GM12878 (cell line): ENCODE results near the gene S100P. TPM values are rescaled to one million over a fixed set of nuclear protein-coding genes. Genes with fewer than 3 reads are reported as not detected.
A peak's percentile ranks its signal among the peaks of the same experiment; 100 is the strongest.

Experiments used
- BCL3 ChIP-seq: IDR thresholded peaks from 2 replicates; pipeline ENCODE4 v1.6.1; 2011; ENCODE audit warnings: borderline replicate concordance, low read depth, mild to moderate bottlenecking, moderate library complexity, low read length; ENCODE audit not compliant: insufficient read depth, poor library complexity, severe bottlenecking
- E2F4 ChIP-seq: IDR thresholded peaks from 2 replicates; pipeline ENCODE4 v1.6.1; 2012; ENCODE audit warnings: low read depth, low read length, improper control_type of control experiment
- IKZF1 ChIP-seq: fragments of 450-650 bp; conservative IDR thresholded peaks from 2 replicates; pipeline ENCODE4 v1.6.1; 2017; ENCODE audit warnings: antibody characterized with exemption, mild to moderate bottlenecking
- IKZF2 ChIP-seq, 2 experiments: fragments of 450-650 bp; IDR thresholded peaks; 2 replicates each; pipeline ENCODE4 v1.6.1; 2017; ENCODE audit warnings: mild to moderate bottlenecking in 2 of 2, moderate library complexity in 2 of 2
- MLLT1 ChIP-seq: fragments of 450-650 bp; IDR thresholded peaks from 2 replicates; pipeline ENCODE4 v1.6.1; 2016; ENCODE audit warnings: mild to moderate bottlenecking
- MTA2 ChIP-seq: fragments of 450-650 bp; IDR thresholded peaks from 2 replicates; pipeline ENCODE4 v1.6.1; 2016; ENCODE audit warnings: low read depth, mild to moderate bottlenecking, moderate library complexity
- RUNX3 ChIP-seq: IDR thresholded peaks from 2 replicates; pipeline ENCODE4 v1.6.1; 2012; ENCODE audit warnings: low read length, inconsistent platforms
- SPI1 ChIP-seq: IDR thresholded peaks from 2 replicates; pipeline ENCODE4 v1.6.1; 2011; ENCODE audit warnings: low read depth, mild to moderate bottlenecking, low read length, moderate library complexity, borderline replicate concordance; ENCODE audit not compliant: insufficient read depth
- SREBF1 ChIP-seq: IDR thresholded peaks from 2 replicates; pipeline ENCODE4 v1.6.1; 2012; ENCODE audit warnings: mild to moderate bottlenecking, low read length
- polyA plus RNA-seq, 11 experiments: library from polyadenylated mRNA; depleted of rRNA in 4 of 11; unstranded in 6 of 11; stranded (reverse) in 5 of 11; fragments of >200 nt; fragmentation: Nextera tagmentation in 4 of 11; fragmentation: Illumina TruSeq in 1 of 11; extraction: Ambion mirVana in 4 of 11; extraction: Trizol in 1 of 11; gene quantifications; 1 replicate in 1 of 11; 2 replicates in 10 of 11; pipeline versions ENCODE4 v1.2.1 to v1.2.3, GENCODE V29; 2011 to 2016; ENCODE audit warnings: inconsistent platforms in 2 of 11, missing spikeins in 2 of 11, low read depth in 1 of 11
- total RNA-seq, 4 experiments: library from RNA; depleted of rRNA in 3 of 4; stranded (reverse); fragments of >200 nt in 3 of 4; fragmentation: Illumina TruSeq in 1 of 4; extraction: Trizol in 1 of 4; gene quantifications; 2 replicates each; pipeline versions ENCODE4 v1.2.1 to v1.2.3, GENCODE V29; 2013 to 2021
- TF ChIP-seq, protein P1 (sequence below): fragments of 450-650 bp; IDR thresholded peaks from 2 replicates; pipeline ENCODE4 v1.6.1; 2016; ENCODE audit warnings: mild to moderate bottlenecking, moderate library complexity, borderline replicate concordance
- TF ChIP-seq, protein P2 (sequence below): IDR thresholded peaks from 2 replicates; pipeline ENCODE4 v1.6.1; 2011; ENCODE audit warnings: borderline replicate concordance, low read depth, mild to moderate bottlenecking, moderate library complexity, mixed read lengths, low read length; ENCODE audit not compliant: insufficient read depth; ENCODE audit errors: extremely low read length
- TF ChIP-seq, protein P3 (sequence below): fragments of 450-650 bp; IDR thresholded peaks from 2 replicates; pipeline ENCODE4 v1.6.1; 2018; ENCODE audit warnings: borderline replicate concordance, mild to moderate bottlenecking; ENCODE audit not compliant: partially characterized antibody
- TF ChIP-seq, protein P4 (sequence below): fragments of 450-650 bp; IDR thresholded peaks from 2 replicates; pipeline ENCODE4 v1.6.1; 2017; ENCODE audit warnings: antibody characterized with exemption, mild to moderate bottlenecking, moderate library complexity

Gene S100P
- total and polyA plus RNA-seq, 10 of the 15 experiments (the other 5 are each of a cell fraction or from before 2014, with no cell fraction given), result 0.90 TPM; not detected in 9

GRCh38 chr4:6674500-6675149 is 19.1 kb upstream of the S100P start (continued):
- TF ChIP-seq E2F4 (no peak), BCL3 (no peak), SPI1 (no peak), RUNX3 (no peak), IKZF2 (IDR thresholded peaks at IDR 0.05) (no peak), SREBF1 (no peak), MLLT1 (0 out of 2 replicates have a peak, but pooled peaks have one; percentile 41), MTA2 (no peak), IKZF1 (no peak; the same call in 1 of the 2 replicates)
- TF ChIP-seq, protein P1, sequence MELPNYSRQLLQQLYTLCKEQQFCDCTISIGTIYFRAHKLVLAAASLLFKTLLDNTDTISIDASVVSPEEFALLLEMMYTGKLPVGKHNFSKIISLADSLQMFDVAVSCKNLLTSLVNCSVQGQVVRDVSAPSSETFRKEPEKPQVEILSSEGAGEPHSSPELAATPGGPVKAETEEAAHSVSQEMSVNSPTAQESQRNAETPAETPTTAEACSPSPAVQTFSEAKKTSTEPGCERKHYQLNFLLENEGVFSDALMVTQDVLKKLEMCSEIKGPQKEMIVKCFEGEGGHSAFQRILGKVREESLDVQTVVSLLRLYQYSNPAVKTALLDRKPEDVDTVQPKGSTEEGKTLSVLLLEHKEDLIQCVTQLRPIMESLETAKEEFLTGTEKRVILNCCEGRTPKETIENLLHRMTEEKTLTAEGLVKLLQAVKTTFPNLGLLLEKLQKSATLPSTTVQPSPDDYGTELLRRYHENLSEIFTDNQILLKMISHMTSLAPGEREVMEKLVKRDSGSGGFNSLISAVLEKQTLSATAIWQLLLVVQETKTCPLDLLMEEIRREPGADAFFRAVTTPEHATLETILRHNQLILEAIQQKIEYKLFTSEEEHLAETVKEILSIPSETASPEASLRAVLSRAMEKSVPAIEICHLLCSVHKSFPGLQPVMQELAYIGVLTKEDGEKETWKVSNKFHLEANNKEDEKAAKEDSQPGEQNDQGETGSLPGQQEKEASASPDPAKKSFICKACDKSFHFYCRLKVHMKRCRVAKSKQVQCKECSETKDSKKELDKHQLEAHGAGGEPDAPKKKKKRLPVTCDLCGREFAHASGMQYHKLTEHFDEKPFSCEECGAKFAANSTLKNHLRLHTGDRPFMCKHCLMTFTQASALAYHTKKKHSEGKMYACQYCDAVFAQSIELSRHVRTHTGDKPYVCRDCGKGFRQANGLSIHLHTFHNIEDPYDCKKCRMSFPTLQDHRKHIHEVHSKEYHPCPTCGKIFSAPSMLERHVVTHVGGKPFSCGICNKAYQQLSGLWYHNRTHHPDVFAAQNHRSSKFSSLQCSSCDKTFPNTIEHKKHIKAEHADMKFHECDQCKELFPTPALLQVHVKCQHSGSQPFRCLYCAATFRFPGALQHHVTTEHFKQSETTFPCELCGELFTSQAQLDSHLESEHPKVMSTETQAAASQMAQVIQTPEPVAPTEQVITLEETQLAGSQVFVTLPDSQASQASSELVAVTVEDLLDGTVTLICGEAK, result no peak
- TF ChIP-seq, protein P2, sequence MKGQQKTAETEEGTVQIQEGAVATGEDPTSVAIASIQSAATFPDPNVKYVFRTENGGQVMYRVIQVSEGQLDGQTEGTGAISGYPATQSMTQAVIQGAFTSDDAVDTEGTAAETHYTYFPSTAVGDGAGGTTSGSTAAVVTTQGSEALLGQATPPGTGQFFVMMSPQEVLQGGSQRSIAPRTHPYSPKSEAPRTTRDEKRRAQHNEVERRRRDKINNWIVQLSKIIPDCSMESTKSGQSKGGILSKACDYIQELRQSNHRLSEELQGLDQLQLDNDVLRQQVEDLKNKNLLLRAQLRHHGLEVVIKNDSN, result no peak
- TF ChIP-seq, protein P3, sequence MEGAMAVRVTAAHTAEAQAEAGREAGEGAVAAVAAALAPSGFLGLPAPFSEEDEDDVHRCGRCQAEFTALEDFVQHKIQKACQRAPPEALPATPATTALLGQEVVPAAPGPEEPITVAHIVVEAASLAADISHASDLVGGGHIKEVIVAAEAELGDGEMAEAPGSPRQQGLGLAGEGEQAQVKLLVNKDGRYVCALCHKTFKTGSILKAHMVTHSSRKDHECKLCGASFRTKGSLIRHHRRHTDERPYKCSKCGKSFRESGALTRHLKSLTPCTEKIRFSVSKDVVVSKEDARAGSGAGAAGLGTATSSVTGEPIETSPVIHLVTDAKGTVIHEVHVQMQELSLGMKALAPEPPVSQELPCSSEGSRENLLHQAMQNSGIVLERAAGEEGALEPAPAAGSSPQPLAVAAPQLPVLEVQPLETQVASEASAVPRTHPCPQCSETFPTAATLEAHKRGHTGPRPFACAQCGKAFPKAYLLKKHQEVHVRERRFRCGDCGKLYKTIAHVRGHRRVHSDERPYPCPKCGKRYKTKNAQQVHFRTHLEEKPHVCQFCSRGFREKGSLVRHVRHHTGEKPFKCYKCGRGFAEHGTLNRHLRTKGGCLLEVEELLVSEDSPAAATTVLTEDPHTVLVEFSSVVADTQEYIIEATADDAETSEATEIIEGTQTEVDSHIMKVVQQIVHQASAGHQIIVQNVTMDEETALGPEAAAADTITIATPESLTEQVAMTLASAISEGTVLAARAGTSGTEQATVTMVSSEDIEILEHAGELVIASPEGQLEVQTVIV, result peak; percentile 87
- TF ChIP-seq, protein P4, sequence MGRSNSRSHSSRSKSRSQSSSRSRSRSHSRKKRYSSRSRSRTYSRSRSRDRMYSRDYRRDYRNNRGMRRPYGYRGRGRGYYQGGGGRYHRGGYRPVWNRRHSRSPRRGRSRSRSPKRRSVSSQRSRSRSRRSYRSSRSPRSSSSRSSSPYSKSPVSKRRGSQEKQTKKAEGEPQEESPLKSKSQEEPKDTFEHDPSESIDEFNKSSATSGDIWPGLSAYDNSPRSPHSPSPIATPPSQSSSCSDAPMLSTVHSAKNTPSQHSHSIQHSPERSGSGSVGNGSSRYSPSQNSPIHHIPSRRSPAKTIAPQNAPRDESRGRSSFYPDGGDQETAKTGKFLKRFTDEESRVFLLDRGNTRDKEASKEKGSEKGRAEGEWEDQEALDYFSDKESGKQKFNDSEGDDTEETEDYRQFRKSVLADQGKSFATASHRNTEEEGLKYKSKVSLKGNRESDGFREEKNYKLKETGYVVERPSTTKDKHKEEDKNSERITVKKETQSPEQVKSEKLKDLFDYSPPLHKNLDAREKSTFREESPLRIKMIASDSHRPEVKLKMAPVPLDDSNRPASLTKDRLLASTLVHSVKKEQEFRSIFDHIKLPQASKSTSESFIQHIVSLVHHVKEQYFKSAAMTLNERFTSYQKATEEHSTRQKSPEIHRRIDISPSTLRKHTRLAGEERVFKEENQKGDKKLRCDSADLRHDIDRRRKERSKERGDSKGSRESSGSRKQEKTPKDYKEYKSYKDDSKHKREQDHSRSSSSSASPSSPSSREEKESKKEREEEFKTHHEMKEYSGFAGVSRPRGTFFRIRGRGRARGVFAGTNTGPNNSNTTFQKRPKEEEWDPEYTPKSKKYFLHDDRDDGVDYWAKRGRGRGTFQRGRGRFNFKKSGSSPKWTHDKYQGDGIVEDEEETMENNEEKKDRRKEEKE, result no peak
